WI38 (cell line): ENCODE data around the gene TNFRSF13B.

Experiments
- H3K4me3 ChIP-seq: 2 replicates; pipeline ENCODE4 v1.5.1; 2011; ENCODE audit warnings: low read depth, mild to moderate bottlenecking, control low read depth, low read length
- TF ChIP-seq, protein P1 (sequence below): IDR thresholded peaks from 2 replicates; pipeline ENCODE4 v1.5.1; 2012; ENCODE audit warnings: low read depth, mild to moderate bottlenecking, control low read depth, low read length

The TNFRSF13B gene

DNA sequence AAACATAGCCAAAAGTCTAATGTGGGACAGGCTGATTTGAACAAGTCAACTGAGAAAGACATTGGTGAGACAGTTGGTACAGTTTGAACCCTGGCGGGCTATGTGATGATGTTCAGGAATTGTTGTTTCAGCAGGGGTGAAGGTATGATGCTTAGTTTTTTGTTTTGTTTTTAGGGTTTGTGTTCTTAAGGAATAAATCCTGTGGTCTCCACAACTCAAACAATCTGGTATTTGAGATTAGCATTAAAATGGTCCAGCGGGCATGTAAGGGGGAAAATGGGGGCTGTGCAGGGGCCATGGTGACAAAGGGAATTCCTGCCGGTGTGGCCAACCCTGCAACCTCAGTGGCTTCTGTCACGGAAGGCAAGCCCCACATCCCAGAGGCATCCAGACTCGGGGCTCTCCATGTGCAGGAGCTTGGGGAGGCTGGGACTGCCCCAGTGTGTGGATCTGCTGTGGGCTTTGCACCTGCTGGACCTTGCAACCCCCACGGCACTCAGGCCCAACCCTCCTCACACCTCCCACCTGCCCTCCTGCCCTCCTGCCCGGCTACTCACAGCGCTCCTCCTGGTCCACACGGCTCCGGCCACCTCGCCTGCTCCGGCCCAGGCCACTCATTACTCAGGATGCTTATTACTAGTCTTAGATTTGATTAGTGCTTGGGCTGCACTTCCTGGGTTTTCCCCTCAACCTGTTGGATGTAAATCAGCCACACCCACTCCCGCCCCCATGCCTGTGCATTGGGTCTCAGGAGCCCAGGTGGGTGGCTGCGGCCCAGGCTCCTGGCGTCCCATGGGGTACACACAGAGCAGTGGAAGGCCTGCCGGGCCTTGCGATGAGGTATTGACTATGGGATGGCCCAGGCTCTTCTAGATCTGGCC, at the start of gene TNFRSF13B:
TSS of gene TNFRSF13B (minus strand) at position 661 of the 881 bp plus-strand sequence. CDS start at position 618, 43 bp downstream.
- no peak within 1 kb of the TSS for H3K4me3 ChIP-seq
- TF ChIP-seq, protein P1, sequence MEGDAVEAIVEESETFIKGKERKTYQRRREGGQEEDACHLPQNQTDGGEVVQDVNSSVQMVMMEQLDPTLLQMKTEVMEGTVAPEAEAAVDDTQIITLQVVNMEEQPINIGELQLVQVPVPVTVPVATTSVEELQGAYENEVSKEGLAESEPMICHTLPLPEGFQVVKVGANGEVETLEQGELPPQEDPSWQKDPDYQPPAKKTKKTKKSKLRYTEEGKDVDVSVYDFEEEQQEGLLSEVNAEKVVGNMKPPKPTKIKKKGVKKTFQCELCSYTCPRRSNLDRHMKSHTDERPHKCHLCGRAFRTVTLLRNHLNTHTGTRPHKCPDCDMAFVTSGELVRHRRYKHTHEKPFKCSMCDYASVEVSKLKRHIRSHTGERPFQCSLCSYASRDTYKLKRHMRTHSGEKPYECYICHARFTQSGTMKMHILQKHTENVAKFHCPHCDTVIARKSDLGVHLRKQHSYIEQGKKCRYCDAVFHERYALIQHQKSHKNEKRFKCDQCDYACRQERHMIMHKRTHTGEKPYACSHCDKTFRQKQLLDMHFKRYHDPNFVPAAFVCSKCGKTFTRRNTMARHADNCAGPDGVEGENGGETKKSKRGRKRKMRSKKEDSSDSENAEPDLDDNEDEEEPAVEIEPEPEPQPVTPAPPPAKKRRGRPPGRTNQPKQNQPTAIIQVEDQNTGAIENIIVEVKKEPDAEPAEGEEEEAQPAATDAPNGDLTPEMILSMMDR = no peak

DNA sequence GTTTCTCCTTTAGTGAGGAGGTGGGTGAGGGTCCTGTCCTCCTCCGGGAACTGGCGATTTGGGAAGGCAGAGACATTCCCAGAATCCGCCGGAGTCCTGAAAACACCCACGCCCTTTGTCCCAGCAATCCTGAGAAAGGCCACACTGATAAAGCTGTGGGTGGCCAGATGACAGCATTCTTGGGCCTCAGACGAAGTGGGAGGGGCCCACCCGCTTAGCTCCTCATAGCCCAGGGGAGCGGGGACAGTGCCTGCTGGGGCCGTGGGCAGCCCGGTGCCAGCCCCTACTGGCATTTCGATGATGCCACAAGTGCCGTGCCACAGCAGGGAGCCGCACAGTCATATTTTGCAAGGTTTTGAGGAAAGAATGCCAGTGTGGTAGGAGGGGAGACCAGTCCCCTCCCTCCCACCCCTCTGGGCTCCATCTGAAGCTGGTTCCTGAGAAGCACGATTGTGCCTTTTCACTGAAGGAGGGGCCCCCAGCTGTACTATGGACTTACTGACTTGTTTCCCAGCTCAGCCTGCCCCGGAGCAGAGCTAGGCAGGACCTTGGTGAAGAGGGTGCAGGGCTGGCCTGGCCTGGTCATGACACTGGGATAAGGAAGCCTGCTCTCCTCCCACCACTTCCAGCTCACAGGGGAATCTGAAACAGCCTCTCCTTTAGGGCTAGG, 49.4 kb upstream of the TNFRSF13B start:
- TF ChIP-seq, protein P1 = no peak
- no peak overlapping the region for H3K4me3 ChIP-seq

DNA sequence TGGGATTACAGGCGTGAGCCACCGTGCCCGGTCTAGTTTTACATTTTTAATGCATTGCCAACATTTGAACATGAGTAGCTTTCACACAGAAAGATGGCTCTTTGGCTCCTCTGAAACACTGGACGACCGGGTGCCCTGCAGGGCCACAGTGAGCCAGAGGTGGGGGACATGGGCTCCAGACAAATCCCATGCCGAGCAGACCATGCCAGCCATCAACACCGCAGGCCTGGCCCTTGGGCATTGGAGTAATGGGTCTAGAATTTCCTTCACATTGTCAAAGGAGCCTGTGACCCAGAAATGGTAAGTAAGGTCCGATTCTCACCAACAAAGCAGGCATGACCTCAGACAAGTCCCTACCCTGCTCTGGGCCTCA, 48.9 kb upstream of the TNFRSF13B start:
- TF ChIP-seq, protein P1 = no peak
- H3K4me3 ChIP-seq = no peak overlapping the region

DNA sequence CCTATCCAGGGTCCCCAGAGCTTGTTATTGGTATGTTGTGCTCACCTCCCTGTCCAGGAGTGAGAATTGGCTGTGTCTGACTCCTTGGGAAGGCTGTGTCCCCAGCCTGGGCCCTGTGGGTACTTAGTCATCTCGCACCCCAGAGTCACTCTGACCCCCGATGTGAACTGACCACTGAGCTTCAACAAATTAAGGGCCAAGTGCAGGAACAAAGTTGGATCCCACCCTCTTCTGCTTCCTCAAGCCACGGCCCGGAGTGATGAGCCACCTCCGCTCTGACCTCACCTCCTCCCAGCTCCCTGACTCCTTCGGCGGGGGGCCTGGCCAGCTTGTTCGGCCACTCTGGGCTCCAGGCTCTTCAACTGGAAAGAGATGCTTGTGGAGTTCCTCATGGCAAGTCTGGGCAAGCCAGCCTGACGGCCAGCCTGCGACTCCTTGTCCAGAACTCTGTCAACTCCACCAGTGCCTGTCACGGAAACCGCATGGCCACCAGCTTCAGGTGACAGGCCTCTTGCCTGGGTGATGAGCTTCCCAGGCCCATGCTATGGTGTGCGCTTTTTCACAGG, 48.1 kb upstream of the TNFRSF13B start:
- H3K4me3 ChIP-seq = no peak overlapping the region
- TF ChIP-seq, protein P1 = no peak

DNA sequence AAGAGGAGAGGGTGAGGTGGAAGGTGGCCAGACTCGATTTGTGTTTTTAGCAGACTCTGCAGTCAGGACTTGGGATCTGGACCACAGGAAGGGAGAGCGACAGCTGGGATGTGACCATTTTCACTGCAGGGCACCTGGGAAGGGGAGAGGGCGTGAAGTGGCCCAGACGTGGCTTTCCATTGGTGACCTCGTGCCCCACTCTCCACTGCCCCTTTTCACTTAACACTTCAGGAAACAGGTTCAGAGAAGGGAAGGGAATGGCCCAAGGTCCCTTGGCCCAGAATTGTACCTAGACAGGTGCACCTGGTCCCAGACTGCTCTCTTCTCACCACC, 47.5 kb upstream of the TNFRSF13B start:
- TF ChIP-seq, protein P1 = no peak
- H3K4me3 ChIP-seq = no peak overlapping the region

DNA sequence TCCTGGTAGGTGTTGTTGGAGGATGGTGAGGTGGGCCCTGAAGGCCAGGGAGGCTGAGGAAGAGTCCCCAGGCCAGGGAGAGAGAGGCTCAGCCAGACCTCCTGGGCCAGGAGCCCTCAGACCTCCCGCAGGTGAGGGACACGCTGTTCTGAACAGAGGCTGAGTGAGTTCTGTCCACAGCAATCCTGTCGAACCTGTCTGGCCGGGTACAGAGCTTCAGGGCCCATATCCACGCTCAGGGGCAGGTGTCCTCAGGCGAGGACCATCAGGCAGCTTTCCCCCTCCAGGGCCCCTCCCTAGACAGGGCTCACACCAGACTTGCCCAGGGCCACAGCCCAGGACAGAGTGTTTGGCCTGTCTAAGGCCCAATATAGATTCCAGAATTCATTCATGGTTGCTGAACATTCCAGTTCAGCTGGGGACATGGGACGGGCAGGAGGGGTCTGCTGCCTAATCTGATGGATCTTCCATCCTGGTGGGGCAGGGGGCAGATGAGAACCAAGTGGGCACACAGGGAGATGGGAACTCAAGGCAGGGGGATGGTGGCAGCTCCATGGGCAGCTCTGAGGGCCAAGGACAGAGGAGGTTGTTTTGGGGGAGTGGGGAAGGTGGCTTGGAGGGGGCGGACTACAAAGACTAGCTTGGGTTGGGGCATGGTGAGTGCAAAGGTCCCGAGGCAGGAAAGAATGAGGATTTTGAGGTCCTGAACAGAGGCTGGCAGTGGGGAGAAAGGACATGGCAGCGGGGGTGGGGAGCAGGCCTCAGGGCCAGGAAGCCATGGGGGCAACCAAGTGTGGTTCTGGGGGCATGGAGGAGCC, 46.9 kb upstream of the TNFRSF13B start:
- TF ChIP-seq, protein P1 = no peak
- no peak overlapping the region for H3K4me3 ChIP-seq
